ENCODE data around the gene DNAAF5. TPM values are rescaled to one million over a fixed set of nuclear protein-coding genes. Genes with fewer than 3 reads are reported as not detected.

Gene DNAAF5
- total and polyA plus RNA-seq, 9 of the 15 experiments (the other 6 are each of a cell fraction or from before 2014, with no cell fraction given) = 3.1 to 69.7 (median 19.1) TPM

DNA sequence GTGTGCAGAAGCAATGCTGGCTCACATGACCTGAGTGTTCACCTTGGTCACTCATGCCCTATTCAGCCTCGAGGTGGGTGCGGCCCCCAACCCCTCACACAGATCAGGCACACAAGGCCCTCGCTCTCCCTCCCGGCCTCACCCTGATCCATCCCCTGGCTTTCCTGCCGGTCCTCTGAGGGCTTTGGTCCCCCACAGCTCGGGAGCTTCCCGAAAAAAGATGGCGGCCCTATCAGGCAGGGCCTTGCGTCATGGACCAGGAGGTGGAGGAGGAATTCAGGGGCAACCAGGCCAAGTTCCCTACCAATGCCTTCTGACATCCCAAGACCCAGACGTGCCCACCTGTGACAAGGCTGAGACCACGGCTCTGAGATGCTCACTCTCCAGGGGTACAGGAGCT lies 43.7 kb upstream of the DNAAF5 start (continued):
- TF ChIP-seq, protein P1, sequence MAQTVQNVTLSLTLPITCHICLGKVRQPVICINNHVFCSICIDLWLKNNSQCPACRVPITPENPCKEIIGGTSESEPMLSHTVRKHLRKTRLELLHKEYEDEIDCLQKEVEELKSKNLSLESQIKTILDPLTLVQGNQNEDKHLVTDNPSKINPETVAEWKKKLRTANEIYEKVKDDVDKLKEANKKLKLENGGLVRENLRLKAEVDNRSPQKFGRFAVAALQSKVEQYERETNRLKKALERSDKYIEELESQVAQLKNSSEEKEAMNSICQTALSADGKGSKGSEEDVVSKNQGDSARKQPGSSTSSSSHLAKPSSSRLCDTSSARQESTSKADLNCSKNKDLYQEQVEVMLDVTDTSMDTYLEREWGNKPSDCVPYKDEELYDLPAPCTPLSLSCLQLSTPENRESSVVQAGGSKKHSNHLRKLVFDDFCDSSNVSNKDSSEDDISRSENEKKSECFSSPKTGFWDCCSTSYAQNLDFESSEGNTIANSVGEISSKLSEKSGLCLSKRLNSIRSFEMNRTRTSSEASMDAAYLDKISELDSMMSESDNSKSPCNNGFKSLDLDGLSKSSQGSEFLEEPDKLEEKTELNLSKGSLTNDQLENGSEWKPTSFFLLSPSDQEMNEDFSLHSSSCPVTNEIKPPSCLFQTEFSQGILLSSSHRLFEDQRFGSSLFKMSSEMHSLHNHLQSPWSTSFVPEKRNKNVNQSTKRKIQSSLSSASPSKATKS (CRISPR knock-in tag; IDR thresholded peaks at IDR 0.05) = no peak
- TF ChIP-seq, protein P2, sequence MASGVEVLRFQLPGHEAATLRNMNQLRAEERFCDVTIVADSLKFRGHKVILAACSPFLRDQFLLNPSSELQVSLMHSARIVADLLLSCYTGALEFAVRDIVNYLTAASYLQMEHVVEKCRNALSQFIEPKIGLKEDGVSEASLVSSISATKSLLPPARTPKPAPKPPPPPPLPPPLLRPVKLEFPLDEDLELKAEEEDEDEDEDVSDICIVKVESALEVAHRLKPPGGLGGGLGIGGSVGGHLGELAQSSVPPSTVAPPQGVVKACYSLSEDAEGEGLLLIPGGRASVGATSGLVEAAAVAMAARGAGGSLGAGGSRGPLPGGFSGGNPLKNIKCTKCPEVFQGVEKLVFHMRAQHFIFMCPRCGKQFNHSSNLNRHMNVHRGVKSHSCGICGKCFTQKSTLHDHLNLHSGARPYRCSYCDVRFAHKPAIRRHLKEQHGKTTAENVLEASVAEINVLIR (CRISPR knock-in tag; IDR thresholded peaks at IDR 0.05) = no peak
- TF ChIP-seq ARNT (IDR thresholded peaks at IDR 0.05) (no peak), ZNF197 (CRISPR knock-in tag; IDR thresholded peaks at IDR 0.05; ENCODE audit: low read depth) (no peak), PTTG1 (tag; IDR thresholded peaks at IDR 0.05; ENCODE audit: low read depth) (no peak), MCM2 (IDR thresholded peaks at IDR 0.05; ENCODE audit: low read depth) (no peak), ZNF324 (CRISPR knock-in tag; IDR thresholded peaks at IDR 0.05) (no peak), GATAD2B (IDR thresholded peaks at IDR 0.05; ENCODE audit: borderline replicate concordance) (no peak), PCBP1 (IDR thresholded peaks at IDR 0.05; ENCODE audit: low read depth, low read length, poor library complexity, severe bottlenecking) (no peak), ZNF695 (CRISPR knock-in tag; IDR thresholded peaks at IDR 0.05) (no peak)

Data from K562 (cell line).